Lung (tissue), 12 donors: ENCODE measurements around the gene CDK5RAP2. TPM values are rescaled to one million over a fixed set of nuclear protein-coding genes. Genes with fewer than 3 reads are reported as not detected.

Experiments
- ATAC-seq: fragments of 200-7000 bp; cut with Tn5 transposase; one replicate; pipeline ENCODE4 v1.9.1; 2020; ENCODE audit warnings: moderate number of reproducible peaks; ENCODE audit not compliant: insufficient read depth, low FRiP score
- DNase-seq, 3 donors: peaks; one replicate each; pipeline ENCODE4 v3.0.0-alpha.2; 2013 to 2017
- H3K27ac ChIP-seq, 2 donors: one replicate each; pipeline ENCODE4 v1.5.1; 2013; ENCODE audit warnings: mild to moderate bottlenecking in 2 of 2, moderate library complexity in 2 of 2, control low read depth in 1 of 2, inconsistent platforms in 1 of 2, low read depth in 1 of 2, low read length in 1 of 2
- H3K27me3 ChIP-seq, 3 donors: one replicate each; pipeline ENCODE4 v1.5.1; 2013; ENCODE audit warnings: low read length in 2 of 3; ENCODE audit not compliant: control insufficient read depth in 3 of 3, insufficient read depth in 3 of 3
- H3K36me3 ChIP-seq, 4 donors: one replicate each; pipeline ENCODE4 v1.5.1; 2013; ENCODE audit warnings: low read length in 4 of 4, mild to moderate bottlenecking in 1 of 4, moderate library complexity in 1 of 4; ENCODE audit not compliant: control insufficient read depth in 4 of 4, insufficient read depth in 4 of 4
- H3K4me1 ChIP-seq, 5 donors: one replicate each; pipeline ENCODE4 v1.5.1; 2013; ENCODE audit warnings: low read length in 5 of 5, mild to moderate bottlenecking in 2 of 5, moderate library complexity in 1 of 5; ENCODE audit not compliant: control insufficient read depth in 5 of 5, insufficient read depth in 5 of 5
- H3K4me3 ChIP-seq: one replicate; pipeline ENCODE4 v1.5.1; 2013; ENCODE audit warnings: mild to moderate bottlenecking, control low read depth, moderate library complexity
- H3K9ac ChIP-seq, 2 donors: one replicate each; pipeline ENCODE4 v1.5.1; 2013; ENCODE audit warnings: low read length in 2 of 2, control low read depth in 1 of 2; ENCODE audit not compliant: insufficient read depth in 1 of 2
- H3K9me3 ChIP-seq, 4 donors: one replicate each; pipeline ENCODE4 v1.5.1; 2013; ENCODE audit warnings: low read length in 3 of 4, mild to moderate bottlenecking in 1 of 4, moderate library complexity in 1 of 4; ENCODE audit not compliant: control insufficient read depth in 4 of 4, insufficient read depth in 3 of 4
- WGBS, 2 donors: extraction: QIAGEN DNeasy Blood & Tissue Kit; methylation state at CpG; one replicate each; pipeline ENCODE4 v1.1.7; 2013; 5-methylcytosine and 5-hydroxymethylcytosine counted together
- polyA plus RNA-seq, 2 donors: library from polyadenylated mRNA; stranded (reverse); fragments of 200-250 nt; gene quantifications; one replicate each; pipeline ENCODE4 v1.2.1, GENCODE V29; 2013
- total RNA-seq, 2 donors: library from RNA; depleted of rRNA in 1 of 2; stranded (reverse); fragments of >200 nt in 1 of 2; gene quantifications; one replicate each; pipeline ENCODE4 v1.2.1, GENCODE V29; 2014 to 2021
- TF ChIP-seq, protein P1 (sequence below): IDR thresholded peaks from 2 replicates; pipeline ENCODE4 v1.5.1; 2012; ENCODE audit warnings: mild to moderate bottlenecking; ENCODE audit errors: control extremely low read depth, extremely low read depth
- donor health status: control.
- donor health status: control.
- donor health status: Bipolar disorder and iron deficiency.
- donor health status: healthy.
- donor health status: DM: yes; HTN: yes; CAD: no.

The CDK5RAP2 gene
- total and polyA plus RNA-seq, 4 donors: 25.6 to 65.7 (median 35.9) TPM

DNA sequence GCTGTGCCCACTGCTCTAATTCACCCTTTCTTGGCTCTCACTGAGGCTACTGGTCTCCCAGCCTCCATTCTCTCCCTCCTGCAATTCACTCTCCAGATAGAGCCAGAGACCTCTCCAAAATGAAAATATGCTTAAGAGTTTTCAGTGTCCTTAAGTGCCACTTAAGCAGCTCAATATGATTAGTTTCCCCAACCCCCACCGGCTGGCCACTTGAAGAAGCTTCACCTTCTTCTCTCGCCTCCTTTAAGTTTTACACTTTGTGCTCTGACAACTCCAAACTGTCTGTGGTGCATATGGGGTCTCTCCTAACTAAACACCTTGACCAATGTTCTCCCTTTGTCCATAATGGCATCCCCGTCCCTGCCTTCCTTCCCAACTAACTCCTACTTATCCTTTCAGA, 53.4 kb downstream of the CDK5RAP2 start:
- ATAC-seq (peak; percentile 13), DNase-seq (peak in 2 of 3 donors; percentile 23 to 38)
- Histone ChIP-seq H3K4me3 (no peak overlapping the region), H3K27me3 (no peaks in the 10 kb centered on the region), H3K4me1 (peaks cover 0 to 4% (median 0%) of the 10 kb centered on the region in 5 donors), H3K9me3 (no peaks in the 10 kb centered on the region), H3K9ac (no peak overlapping the region), H3K36me3 (peaks cover 32 to 60% (median 43%) of the 10 kb centered on the region in 4 donors), H3K27ac (peak overlapping the region in 1 of 2 donors; percentile 46)
- WGBS, 2 donors: 66 to 88% methylated on average over 3 of the region's 3 CpGs
- TF ChIP-seq, protein P1, sequence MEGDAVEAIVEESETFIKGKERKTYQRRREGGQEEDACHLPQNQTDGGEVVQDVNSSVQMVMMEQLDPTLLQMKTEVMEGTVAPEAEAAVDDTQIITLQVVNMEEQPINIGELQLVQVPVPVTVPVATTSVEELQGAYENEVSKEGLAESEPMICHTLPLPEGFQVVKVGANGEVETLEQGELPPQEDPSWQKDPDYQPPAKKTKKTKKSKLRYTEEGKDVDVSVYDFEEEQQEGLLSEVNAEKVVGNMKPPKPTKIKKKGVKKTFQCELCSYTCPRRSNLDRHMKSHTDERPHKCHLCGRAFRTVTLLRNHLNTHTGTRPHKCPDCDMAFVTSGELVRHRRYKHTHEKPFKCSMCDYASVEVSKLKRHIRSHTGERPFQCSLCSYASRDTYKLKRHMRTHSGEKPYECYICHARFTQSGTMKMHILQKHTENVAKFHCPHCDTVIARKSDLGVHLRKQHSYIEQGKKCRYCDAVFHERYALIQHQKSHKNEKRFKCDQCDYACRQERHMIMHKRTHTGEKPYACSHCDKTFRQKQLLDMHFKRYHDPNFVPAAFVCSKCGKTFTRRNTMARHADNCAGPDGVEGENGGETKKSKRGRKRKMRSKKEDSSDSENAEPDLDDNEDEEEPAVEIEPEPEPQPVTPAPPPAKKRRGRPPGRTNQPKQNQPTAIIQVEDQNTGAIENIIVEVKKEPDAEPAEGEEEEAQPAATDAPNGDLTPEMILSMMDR: no peak

GRCh38 chr9:120524863-120525262, 55.1 kb downstream of the CDK5RAP2 start:
- WGBS, 2 donors: 65 to 79% methylated on average over 3 of the region's 3 CpGs
- peaks cover 0 to 2% (median 0%) of the 10 kb centered on the region in 5 donors for H3K4me1 ChIP-seq
- no peak overlapping the region for H3K4me3 ChIP-seq
- ATAC-seq (peak; percentile 64), DNase-seq (peak; percentile 59 to 85 (median 60))
- H3K27ac ChIP-seq: no peak overlapping the region
- H3K9me3 ChIP-seq: no peaks in the 10 kb centered on the region
- peaks cover 29 to 55% (median 40%) of the 10 kb centered on the region in 4 donors for H3K36me3 ChIP-seq
- H3K27me3 ChIP-seq: no peaks in the 10 kb centered on the region
- no peak overlapping the region for H3K9ac ChIP-seq
- TF ChIP-seq, protein P1: no peak

DNA sequence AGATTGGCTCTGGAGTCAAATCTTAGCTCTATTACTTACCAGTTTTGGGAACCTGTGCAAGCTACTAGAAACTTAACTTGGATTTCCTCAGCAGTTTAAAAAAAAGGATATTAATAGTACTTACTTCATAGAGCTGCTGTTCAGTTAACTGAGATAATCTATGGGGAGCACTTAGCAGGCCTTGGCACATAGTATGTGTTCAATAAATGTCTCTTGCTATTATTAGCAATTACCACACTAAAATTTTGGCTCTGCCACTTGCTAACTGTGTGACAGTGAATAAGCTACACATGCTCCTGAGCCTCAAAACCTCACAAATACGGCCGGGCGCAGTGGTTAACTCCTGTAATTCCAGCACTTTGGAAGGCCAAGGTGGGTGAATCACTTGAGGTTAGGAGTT, 55.9 kb downstream of the CDK5RAP2 start:
- Histone ChIP-seq H3K27me3 (no peaks in the 10 kb centered on the region), H3K9ac (no peak overlapping the region), H3K4me1 (peaks cover 0 to 2% (median 0%) of the 10 kb centered on the region in 5 donors), H3K27ac (no peak overlapping the region), H3K36me3 (peaks cover 26 to 47% (median 37%) of the 10 kb centered on the region in 4 donors), H3K9me3 (no peaks in the 10 kb centered on the region), H3K4me3 (no peak overlapping the region)
- TF ChIP-seq, protein P1: no peak
- DNase-seq (no peak), ATAC-seq (no peak)
- 81 to 91% methylated on average over 3 of the region's 3 CpGs for WGBS, 2 donors

DNA sequence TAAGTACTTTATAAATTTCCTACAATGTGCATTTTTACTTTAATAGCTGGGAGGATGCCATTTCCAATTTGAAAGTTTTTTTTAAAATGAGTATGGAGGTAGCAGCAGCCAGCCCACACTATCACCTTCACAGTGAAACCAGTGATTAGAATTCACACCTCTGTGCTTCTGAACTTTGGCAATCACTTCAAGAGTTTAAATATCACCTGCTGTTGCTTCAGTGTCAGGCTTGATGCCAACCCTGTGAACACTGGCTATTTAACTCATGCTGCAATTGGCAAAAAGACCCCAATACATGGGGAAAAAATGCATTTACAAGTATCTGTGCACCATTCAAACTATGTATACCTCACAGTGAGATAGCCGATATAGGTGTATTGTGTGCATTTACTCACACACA, 57.4 kb downstream of the CDK5RAP2 start:
- ATAC-seq (no peak), DNase-seq (no peak)
- Histone ChIP-seq H3K27me3 (no peaks in the 10 kb centered on the region), H3K4me3 (no peak overlapping the region), H3K27ac (no peak overlapping the region), H3K36me3 (peaks cover 20 to 37% (median 27%) of the 10 kb centered on the region in 4 donors), H3K9ac (no peak overlapping the region), H3K4me1 (peaks cover 0 to 2% (median 0%) of the 10 kb centered on the region in 5 donors), H3K9me3 (no peaks in the 10 kb centered on the region)
- WGBS, 2 donors: 96 to 100% methylated on average over 1 of the region's 1 CpG
- TF ChIP-seq, protein P1: no peak
